GM15510 (cell line): ENCODE results near the gene SPEN.

ENCODE experiments used
- POLR2A ChIP-seq: IDR thresholded peaks from 3 replicates; pipeline ENCODE4 v1.6.1; 2011; ENCODE audit warnings: borderline replicate concordance; ENCODE audit not compliant: insufficient read length; ENCODE audit errors: extremely low read depth

SPEN gene

GRCh38 chr1:15867288-15867687, 19.8 kb downstream of the SPEN start:
- TF ChIP-seq POLR2A, result no peak

- TF ChIP-seq POLR2A, result no peak
Measured at GRCh38 chr1:15869413-15869812, 21.9 kb downstream of the SPEN start.

GRCh38 chr1:15870421-15870820, 22.9 kb downstream of the SPEN start:
- no peak for TF ChIP-seq POLR2A

GRCh38 chr1:15874471-15874870, 27.0 kb downstream of the SPEN start:
- TF ChIP-seq POLR2A, result no peak

- no peak for TF ChIP-seq POLR2A
Measured at GRCh38 chr1:15876357-15877055, 29.0 kb downstream of the SPEN start.

GRCh38 chr1:15881961-15882360, 34.5 kb downstream of the SPEN start:
- TF ChIP-seq POLR2A, result no peak

GRCh38 chr1:15882665-15883064, 35.2 kb downstream of the SPEN start:
- no peak for TF ChIP-seq POLR2A

- no peak for TF ChIP-seq POLR2A
Measured at GRCh38 chr1:15883326-15883725, 35.8 kb downstream of the SPEN start.

GRCh38 chr1:15884477-15884876, 37.0 kb downstream of the SPEN start:
- TF ChIP-seq POLR2A, result no peak

- TF ChIP-seq POLR2A, result no peak
Measured at GRCh38 chr1:15885269-15885668, 37.8 kb downstream of the SPEN start.

GRCh38 chr1:15885701-15886610, 38.4 kb downstream of the SPEN start:
- TF ChIP-seq POLR2A, result no peak

- TF ChIP-seq POLR2A, result no peak
Measured at GRCh38 chr1:15886611-15887167, 39.2 kb downstream of the SPEN start.

GRCh38 chr1:15895233-15895632, 47.7 kb downstream of the SPEN start:
- no peak for TF ChIP-seq POLR2A

- TF ChIP-seq POLR2A, result no peak
Measured at GRCh38 chr1:15899266-15899665, 51.8 kb downstream of the SPEN start.

GRCh38 chr1:15900662-15901279, 53.3 kb downstream of the SPEN start:
- TF ChIP-seq POLR2A, result no peak
